NCI-H2196 (cell line): ENCODE data around the gene SRP68.

Experiments
- DNase-seq: peaks from one replicate; lab custom pipeline; 2025; ENCODE audit not compliant: unreplicated experiment; lab: John Stamatoyannopoulos, UW

SRP68 gene

DNA sequence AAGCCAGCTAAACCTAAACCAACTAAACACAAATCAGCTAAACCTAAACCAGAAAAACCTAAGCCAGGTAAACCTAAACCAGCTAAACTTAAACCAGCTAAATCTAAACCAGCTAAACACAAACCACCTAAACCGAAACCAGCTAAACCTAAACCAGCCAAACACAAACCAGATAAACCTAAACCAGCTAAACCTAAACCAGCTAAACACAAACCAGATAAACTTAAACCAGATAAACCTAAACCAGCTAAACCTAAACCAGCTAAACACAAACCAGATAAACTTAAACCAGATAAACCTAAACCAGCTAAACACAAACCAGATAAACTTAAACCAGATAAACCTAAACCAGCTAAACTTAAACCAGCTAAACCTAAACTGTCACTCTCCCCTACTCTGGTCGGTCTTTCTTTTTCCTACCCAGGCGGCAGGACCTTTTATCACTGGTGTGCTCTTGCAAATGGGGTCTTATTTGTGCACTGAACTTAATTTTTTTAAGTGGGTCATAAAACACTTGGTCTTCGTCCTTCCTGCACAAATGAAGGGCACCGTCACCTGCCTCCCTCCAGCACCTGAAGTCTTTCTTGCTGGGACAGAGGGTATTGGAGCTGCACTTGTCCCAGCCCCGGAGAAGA lies 52.4 kb downstream of the SRP68 start:
- no peak for DNase-seq

- DNase-seq: no peak
Observed at GRCh38 chr17:76018801-76019200, 53.5 kb downstream of the SRP68 start.

GRCh38 chr17:76018340-76018680 lies 54.0 kb downstream of the SRP68 start:
- no peak for DNase-seq

DNA sequence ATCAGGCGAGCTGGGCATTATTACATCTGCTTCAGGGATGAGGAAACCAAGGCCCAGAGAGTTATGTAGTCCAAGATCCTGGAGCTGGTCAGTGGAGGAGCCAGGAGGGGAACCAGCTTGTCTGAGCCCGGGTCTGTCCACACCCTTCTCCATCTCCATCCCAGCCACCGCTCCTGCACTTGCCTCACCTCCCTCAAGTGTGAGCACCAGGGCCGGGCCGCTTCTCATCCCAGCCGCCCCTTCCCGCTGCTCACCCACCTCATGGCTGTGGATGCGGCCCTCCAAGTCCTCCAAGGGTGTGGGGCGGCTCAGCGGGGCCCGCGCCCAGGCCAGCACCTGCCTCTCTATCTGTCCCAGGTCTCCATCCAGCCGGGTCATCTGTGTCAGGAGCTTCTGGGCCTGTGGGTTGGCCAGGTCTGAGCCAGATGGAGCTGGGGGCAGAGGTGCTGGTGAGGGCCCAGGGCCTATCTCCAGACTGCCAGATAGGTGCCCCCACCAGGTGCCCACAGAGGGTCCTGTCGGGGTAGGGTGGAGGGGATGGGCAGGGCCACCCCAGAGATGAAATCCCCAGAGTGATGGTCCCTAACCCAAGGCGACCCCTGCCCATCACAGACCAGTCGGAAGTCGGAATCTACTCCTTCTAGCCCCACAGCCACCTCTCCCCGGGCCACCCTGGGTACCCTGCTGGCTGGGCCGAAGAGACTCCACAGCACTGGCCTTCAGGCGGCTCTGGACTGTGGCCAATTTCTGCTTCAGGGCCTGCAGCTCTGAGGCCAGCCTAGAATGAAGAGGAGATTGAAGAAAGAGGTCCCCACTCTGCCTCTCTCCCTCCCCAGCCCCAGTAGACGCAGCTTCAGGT lies 54.6 kb downstream of the SRP68 start:
- no peak for DNase-seq

DNA sequence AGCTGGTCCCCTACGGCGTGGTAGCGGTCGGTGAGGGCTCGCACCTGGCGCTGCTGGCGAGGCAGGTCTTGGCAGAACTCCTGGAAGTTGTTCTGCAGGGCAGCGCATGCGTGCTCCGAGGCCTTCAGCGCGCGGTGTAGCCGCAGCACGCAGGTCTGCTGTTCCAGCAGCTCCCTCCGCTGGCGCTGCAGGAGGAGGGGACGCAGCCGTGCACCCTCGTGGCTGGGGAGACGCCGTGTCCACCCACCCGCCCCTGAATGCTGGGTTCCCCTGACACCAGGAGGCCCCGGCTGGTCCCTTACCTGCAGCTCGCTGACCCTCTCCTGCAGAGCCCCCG lies 57.4 kb downstream of the SRP68 start:
- DNase-seq: peak; percentile 98

DNA sequence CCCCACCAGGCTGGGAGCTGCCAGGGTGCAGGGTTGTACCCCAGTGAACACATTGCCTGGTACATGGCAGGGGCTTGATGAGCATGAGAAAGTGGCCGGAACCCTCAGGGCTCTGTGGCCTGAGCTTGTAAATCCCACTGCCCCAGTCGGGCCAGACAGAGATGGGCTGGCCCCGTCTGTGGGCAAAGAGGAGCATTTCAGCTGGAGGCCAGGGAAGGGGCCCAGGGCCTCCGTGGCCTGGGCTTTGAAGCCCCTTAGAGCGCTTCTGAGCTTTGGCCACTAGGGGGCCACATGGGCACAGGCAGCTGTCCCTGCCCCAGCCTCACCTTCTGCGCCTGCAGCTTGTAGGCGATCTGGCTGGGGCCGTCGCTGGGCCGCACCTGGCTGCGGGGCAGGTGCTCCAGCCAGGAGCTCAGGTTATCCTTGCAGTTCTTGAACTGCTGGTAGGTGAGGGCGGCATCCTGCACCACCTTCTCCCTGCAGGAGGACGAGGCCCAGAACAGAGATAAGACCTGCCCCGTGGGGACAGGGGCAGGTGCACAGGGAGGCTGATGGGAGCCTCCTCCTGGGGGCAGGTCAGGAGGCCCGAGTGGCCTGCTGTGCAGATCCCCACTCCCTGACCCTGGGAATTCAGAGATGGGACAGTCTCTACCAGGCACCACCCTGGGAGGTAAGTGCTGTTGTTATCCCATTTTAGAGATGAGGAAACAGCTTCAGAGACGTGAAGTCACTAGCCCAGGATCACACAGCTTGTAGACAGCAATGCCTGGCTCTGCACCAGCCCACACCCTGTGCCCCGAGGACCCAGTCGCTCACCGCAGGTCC lies 58.0 kb downstream of the SRP68 start:
- DNase-seq: peak; percentile 97

GRCh38 chr17:76013377-76013932 lies 58.9 kb downstream of the SRP68 start:
- no peak for DNase-seq

DNA sequence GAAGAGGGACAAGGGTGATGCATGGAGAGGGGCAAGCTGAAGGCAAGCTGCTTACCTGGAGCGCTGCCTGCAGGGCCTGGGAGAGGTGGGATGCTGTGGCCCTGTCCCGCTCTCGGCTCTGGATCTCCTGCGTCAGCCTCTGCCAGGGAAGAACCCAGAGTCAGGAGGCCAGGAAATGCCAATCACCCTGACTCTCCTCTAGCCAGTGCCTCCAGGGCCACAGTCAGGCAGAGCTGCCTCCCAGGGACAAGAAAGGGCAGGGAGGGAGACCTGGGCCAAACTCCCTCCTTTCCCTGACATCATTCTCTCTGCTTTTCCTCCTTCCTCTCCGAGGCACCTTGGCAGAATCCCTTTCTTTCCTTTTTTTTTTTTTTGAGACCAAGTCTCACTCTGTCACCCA lies 60.4 kb downstream of the SRP68 start:
- DNase-seq: no peak

- no peak for DNase-seq
Observed at GRCh38 chr17:76009969-76010661, 62.2 kb downstream of the SRP68 start.

DNA sequence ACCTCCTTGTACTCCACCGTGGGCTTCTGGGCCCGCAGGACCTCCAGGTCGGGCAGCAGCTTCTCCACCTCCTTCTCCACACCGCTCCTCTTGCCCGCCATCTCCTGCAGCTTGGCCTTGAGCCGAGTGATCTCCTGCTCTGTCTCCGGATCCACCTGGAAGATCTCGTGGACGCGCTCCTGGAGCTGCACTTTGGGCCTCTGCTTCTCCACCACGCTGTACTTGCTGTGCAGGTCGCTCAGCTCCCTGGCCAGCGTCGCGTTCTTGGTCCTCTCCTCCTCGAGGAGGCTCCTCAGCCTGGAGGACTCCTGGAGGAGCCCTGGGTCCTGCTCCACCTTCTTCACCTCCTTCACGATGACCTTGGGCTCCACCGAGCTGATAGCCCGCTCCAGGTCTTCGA lies 62.9 kb downstream of the SRP68 start:
- DNase-seq: no peak

DNA sequence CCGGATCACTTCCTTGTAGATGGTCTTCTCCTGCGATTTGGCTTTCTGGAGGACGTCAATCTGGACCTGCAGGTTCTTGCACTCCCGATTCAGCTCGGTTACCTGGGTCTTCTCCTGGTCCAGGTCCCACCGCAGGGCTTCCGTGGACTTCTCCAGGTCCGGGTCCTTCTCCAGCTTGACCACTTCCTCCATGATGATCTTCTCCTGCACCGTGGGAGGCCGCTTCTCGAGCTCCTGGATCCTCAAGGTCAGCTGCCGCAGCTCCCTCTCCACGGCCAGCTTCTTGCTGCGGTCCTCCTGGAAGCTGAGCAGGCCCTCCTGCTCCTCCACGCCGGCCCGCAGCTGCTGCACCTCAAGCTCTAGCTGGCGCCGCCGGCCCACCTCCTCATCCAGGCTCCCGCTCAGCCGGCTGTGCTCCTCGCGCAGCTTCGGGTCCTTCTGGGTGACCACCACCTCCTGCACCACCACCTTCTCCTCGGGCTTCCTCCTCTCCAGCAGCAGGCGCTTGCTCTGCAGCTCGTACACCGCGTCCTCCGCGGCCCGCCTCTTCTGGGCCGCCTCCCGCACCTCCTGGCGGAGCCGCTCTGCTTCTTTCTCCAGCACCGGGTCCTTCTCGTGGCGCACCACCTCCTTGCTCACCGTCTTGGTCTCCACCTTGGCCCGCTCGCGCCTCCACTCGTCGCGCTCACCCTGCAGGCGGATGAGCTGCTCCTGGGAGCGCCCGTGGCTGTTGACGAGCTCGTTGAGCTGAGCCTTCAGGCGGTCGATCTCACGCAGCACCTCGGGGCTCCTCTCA lies 63.5 kb downstream of the SRP68 start:
- no peak for DNase-seq

DNA sequence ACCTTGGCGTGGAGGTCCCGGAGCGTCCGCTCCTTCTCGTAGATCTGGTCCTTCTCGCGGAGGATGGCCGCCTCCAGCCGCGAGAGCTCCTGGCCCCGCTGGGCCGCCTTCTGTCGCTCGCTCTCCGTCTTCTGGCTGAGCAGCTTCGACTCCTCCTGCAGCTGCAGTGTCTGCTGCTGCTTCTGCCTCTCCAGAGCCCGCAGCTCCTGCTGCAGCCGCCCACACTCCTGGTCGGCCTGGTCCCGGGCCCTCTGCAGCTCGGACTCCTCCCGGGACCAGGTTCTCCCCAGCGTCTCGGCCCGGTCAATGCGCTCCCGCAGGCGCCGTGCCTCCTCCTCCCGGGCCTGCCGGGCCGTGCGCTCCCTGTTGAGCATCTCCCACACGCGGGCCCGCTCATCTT lies 64.1 kb downstream of the SRP68 start:
- DNase-seq: no peak

GRCh38 chr17:76007850-76008165 lies 64.5 kb downstream of the SRP68 start:
- no peak for DNase-seq

- no peak for DNase-seq
Observed at GRCh38 chr17:76007131-76007849, 65.0 kb downstream of the SRP68 start.

GRCh38 chr17:76005263-76006149 lies 66.8 kb downstream of the SRP68 start:
- DNase-seq: peak; percentile 95

DNA sequence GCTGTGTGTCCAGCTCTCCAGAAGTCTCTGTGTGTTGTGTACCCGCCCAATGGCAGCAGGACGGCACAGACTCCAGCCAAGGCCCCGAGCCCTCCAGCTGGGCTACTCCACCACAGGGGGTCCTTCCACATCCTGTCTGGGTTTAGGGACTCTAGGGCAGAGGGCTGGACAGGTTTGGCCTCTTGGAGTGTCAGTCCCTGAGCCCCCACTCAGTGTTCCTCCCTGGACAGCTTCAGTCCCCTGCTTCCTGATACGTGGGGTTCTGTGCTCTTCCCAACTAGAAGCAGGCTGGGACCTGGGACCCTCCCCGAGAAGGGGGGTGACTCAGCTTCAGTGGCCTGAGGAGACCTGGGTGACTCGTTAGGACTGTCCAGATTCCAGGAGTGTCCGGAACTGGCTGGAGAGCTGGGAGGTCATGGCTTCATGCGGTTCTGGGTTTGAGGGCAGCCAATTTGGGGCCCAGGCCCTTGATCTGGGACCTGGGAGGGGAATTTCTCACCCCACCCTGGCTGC lies 67.5 kb downstream of the SRP68 start:
- no peak for DNase-seq

DNA sequence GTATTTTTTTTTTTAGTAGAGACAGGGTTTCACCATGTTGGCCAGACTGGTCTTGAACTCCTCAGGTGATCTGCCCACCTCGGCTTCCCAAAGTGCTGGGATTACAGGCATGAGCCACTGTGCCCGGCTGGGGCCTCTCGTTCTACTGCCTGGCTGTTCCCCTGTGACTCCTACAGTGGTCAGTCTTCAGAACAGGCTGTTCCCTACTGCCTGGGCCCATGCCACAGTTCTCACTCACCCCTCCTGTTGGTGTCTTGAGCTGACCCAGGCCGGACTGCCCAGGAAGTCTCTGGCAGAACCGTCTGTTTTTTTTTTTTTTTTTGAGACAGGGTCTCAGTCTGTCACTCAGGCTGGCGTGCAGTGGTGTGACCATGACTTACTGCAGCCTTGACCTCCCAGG lies 68.4 kb downstream of the SRP68 start:
- no peak for DNase-seq

DNA sequence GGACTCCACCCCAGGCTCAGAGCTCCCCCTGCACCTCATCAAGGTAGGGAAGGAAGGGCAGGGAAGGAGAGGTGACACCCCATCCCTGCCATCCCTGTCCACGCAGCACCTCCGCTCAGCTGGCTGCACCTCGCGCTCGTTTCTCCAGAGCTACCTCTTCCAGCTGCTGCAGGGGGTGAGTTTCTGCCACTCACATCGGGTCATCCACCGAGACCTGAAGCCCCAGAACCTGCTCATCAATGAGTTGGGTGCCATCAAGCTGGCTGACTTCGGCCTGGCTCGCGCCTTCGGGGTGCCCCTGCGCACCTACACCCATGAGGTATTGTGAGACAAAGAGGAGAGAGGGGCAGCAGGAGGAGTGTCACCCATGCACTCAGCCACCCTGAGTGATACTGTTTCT lies 70.2 kb downstream of the SRP68 start:
- DNase-seq: no peak
